Neural cell (in vitro differentiated cells): ENCODE results near the gene MAPK11.

Experiments used
- EZH2 ChIP-seq: fragments of 200-600, 300-800 bp; shearing (Covaris generic), sonication (generic); IDR thresholded peaks from 2 replicates; pipeline ENCODE4 v1.6.1; 2014; ENCODE audit warnings: antibody characterized with exemption, low read length, borderline replicate concordance, mild to moderate bottlenecking; ENCODE audit not compliant: insufficient read depth, poor library complexity, severe bottlenecking
- TF ChIP-seq, protein P1 (sequence below): fragments of 450-650 bp; IDR thresholded peaks from 2 replicates; pipeline ENCODE4 v1.5.1; 2014; ENCODE audit warnings: antibody characterized with exemption, mild to moderate bottlenecking, moderate library complexity; ENCODE audit not compliant: poor library complexity, severe bottlenecking

DNA sequence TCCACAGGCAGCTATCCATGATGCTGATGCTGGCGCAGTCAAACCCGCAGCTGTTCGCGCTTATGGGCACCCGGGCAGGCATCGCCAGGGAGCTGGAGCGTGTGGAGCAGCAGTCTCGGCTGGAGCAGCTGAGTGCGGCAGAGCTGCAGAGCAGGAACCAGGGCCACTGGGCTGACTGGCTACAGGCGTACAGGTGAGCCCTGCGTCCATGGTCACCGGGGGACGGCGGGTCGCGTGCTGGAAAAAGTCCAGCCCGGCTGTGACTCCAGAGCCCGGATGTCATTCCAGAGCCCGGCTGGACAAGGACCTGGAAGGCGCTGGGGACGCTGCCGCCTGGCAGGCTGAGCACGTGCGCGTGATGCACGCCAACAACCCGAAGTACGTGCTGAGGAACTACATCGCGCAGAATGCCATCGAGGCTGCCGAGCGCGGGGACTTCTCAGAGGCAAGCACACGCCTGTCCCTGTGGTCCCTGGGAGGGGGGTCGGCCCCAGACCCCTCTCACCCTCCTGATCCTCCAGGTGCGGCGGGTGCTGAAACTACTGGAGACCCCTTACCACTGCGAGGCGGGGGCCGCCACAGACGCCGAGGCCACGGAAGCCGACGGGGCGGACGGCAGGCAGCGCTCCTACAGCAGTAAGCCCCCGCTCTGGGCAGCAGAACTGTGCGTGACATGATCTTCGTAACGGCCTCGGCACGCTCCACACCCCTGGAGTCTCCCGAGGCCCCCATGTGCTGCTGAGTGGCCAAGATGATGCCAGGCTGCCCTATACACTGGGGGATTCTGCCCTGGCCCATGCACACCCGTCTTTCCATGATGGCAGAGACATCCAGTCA, 53.3 kb downstream of the MAPK11 start:
- TF ChIP-seq, protein P1, sequence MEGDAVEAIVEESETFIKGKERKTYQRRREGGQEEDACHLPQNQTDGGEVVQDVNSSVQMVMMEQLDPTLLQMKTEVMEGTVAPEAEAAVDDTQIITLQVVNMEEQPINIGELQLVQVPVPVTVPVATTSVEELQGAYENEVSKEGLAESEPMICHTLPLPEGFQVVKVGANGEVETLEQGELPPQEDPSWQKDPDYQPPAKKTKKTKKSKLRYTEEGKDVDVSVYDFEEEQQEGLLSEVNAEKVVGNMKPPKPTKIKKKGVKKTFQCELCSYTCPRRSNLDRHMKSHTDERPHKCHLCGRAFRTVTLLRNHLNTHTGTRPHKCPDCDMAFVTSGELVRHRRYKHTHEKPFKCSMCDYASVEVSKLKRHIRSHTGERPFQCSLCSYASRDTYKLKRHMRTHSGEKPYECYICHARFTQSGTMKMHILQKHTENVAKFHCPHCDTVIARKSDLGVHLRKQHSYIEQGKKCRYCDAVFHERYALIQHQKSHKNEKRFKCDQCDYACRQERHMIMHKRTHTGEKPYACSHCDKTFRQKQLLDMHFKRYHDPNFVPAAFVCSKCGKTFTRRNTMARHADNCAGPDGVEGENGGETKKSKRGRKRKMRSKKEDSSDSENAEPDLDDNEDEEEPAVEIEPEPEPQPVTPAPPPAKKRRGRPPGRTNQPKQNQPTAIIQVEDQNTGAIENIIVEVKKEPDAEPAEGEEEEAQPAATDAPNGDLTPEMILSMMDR: no peak
- no peak for TF ChIP-seq EZH2
